Uterus (tissue), 4 donors: ENCODE data around the gene SNRPD3. TPM values are rescaled to one million over a fixed set of nuclear protein-coding genes. Genes with fewer than 3 reads are reported as not detected.

ENCODE experiments used
- DNase-seq, 2 donors: peaks; one replicate each; pipeline ENCODE4 v3.0.0-alpha.2; 2019 to 2020
- H3K27ac ChIP-seq, 2 donors: fragments of 200-600 bp; sonication (generic); 1 replicate in 1 of 2; 2 replicates in 1 of 2; pipeline ENCODE4 v1.5.1; 2016 to 2018
- H3K27me3 ChIP-seq, 2 donors: fragments of 200-600 bp; sonication (generic); one replicate each; pipeline ENCODE4 v1.5.1; 2018 to 2019; ENCODE audit warnings: control low read depth in 1 of 2
- H3K36me3 ChIP-seq, 2 donors: fragments of 200-600 bp; sonication (generic); one replicate each; pipeline ENCODE4 v1.5.1; 2019; ENCODE audit warnings: control low read depth in 1 of 2
- H3K4me1 ChIP-seq, 2 donors: fragments of 200-600 bp; sonication (generic); one replicate each; pipeline ENCODE4 v1.5.1; 2018 to 2019; ENCODE audit warnings: control low read depth in 1 of 2
- H3K4me3 ChIP-seq, 2 donors: fragments of 200-600 bp; sonication (generic); 1 replicate in 1 of 2; 2 replicates in 1 of 2; pipeline ENCODE4 v1.5.1; 2018 to 2019; ENCODE audit warnings: mild to moderate bottlenecking in 1 of 2
- H3K9me3 ChIP-seq, 2 donors: fragments of 200-600 bp; sonication (generic); one replicate each; pipeline ENCODE4 v1.5.1; 2019; ENCODE audit warnings: control low read depth in 1 of 2
- CTCF ChIP-seq, 4 experiments: fragments of 200-600 bp in 2 of 4; fragments of 450-650 bp in 2 of 4; sonication (generic) in 2 of 4; IDR thresholded peaks; one replicate each; pipeline ENCODE4 v1.5.1; 2016 to 2019; ENCODE audit warnings: antibody characterized with exemption in 4 of 4, mild to moderate bottlenecking in 2 of 4, moderate library complexity in 1 of 4
- POLR2A ChIP-seq, 2 donors: fragments of 450-650 bp; IDR thresholded peaks; one replicate each; pipeline ENCODE4 v1.6.1; 2016; ENCODE audit warnings: antibody characterized with exemption in 2 of 2, mild to moderate bottlenecking in 1 of 2, moderate library complexity in 1 of 2
- intact Hi-C: fragments of 100-400 bp; cut with DNase I; formaldehyde crosslinking; loops from one replicate; pipeline ENCODE4 v1.15.1; 2023; ENCODE audit warnings: low total_unique reads
- total RNA-seq, 4 donors: library from RNA; depleted of rRNA in 3 of 4; stranded (reverse); fragments of >200 nt in 3 of 4; gene quantifications; one replicate each; pipeline versions ENCODE4 v1.1.0 to v1.2.4, GENCODE V29; 2014 to 2023
- donor health status: DM: yes; HTN: yes; CAD: no.

The SNRPD3 gene
- total RNA-seq, 4 donors from 2014 or later, result 42.6 to 189 (median 85.1) TPM

DNA sequence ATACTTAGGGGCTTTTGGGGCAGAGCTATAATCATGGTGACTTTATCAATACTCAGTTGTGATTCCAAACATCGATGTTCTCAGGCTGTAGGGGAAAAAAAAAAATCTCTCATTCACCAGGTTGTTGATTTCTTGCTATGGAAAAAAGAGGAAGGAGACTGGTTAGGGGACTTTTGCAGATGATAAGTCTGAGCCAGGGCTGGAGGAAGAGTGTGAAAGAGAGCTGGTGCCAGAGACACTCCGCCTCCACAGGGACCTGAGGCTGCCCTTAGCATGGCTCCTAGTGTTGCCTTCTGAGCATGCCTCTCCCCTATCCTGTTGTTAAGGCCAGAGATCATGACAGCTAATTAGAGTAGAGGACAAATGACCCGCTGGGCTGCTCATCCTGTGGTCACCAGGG is 43.8 kb upstream of the SNRPD3 start:
- no peaks in the 10 kb centered on the region for H3K4me1 ChIP-seq
- no peaks in the 10 kb centered on the region for H3K27me3 ChIP-seq
- no peak for TF ChIP-seq POLR2A (IDR thresholded peaks at IDR 0.05)
- no peak for TF ChIP-seq CTCF (IDR thresholded peaks at IDR 0.05)
- no peaks in the 10 kb centered on the region for H3K9me3 ChIP-seq
- no peak for DNase-seq
- no peaks in the 10 kb centered on the region for H3K36me3 ChIP-seq
- H3K27ac ChIP-seq, result no peak overlapping the region
- no peak overlapping the region for H3K4me3 ChIP-seq
- intact Hi-C loops, result no loop called here

- no peaks in the 10 kb centered on the region for H3K4me1 ChIP-seq
- intact Hi-C loops, result no loop called here
These were observed 42.2 kb upstream of the SNRPD3 start for GRCh38 chr22:24513378-24514240.

GRCh38 chr22:24514241-24515026 is 41.4 kb upstream of the SNRPD3 start:
- TF ChIP-seq POLR2A (IDR thresholded peaks at IDR 0.05), result no peak
- no peak for TF ChIP-seq CTCF (IDR thresholded peaks at IDR 0.05)
- Histone ChIP-seq H3K36me3 (no peaks in the 10 kb centered on the region), H3K27me3 (no peaks in the 10 kb centered on the region), H3K4me1 (no peaks in the 10 kb centered on the region), H3K27ac (no peak overlapping the region), H3K4me3 (no peak overlapping the region), H3K9me3 (no peaks in the 10 kb centered on the region)
- DNase-seq, result no peak
- intact Hi-C loops, result no loop called here

More at GRCh38 chr22:24513378-24514240, 42.2 kb upstream of the SNRPD3 start:
- Histone ChIP-seq H3K36me3 (no peaks in the 10 kb centered on the region), H3K27me3 (no peaks in the 10 kb centered on the region), H3K27ac (no peak overlapping the region), H3K9me3 (no peaks in the 10 kb centered on the region), H3K4me3 (no peak overlapping the region)
- TF ChIP-seq POLR2A (IDR thresholded peaks at IDR 0.05), result no peak
- TF ChIP-seq CTCF (IDR thresholded peaks at IDR 0.05), result no peak
- DNase-seq, result no peak

DNA sequence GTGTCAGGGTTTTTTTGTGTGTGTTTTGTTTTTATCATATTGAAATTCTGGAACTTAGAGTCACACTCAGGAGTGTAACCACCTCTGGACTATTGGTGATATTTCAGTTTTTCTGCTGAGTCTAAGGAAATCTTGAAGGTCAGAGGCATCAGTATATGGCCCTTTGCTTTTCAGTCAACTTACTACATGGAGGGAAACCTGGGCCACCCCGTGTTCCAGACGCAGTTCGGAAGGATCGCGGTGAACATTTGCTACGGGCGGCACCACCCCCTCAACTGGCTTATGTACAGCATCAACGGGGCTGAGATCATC is 40.8 kb upstream of the SNRPD3 start:
- Histone ChIP-seq H3K27ac (no peak overlapping the region), H3K4me3 (no peak overlapping the region), H3K4me1 (no peaks in the 10 kb centered on the region), H3K36me3 (no peaks in the 10 kb centered on the region), H3K27me3 (no peaks in the 10 kb centered on the region), H3K9me3 (no peaks in the 10 kb centered on the region)
- TF ChIP-seq POLR2A (IDR thresholded peaks at IDR 0.05) (no peak), CTCF (IDR thresholded peaks at IDR 0.05) (no peak)
- intact Hi-C loops, result no loop called here
- DNase-seq, result no peak

DNA sequence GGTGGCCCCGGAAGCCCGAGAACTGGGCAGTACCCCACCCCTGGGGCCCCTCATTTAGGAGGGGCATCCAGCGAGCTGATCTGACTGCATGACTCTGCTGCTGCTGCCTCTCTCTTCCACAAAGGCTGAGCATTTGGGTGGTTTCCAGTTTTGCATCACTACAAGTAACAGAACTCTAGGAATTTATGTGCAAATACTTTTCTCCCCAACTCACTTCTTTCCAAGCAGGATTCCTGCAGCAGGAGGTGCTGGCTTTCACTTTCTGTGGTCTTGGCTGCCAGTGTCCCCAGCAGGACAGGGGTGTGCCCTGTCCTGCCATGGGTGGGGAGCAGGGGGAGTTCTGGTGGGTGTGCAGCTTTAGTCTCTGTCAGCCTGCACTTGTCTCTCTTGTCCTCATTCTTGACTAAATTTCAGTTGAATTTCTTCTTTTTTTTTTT is 39.5 kb upstream of the SNRPD3 start:
- no peaks in the 10 kb centered on the region for H3K9me3 ChIP-seq
- TF ChIP-seq POLR2A (IDR thresholded peaks at IDR 0.05) (no peak), CTCF (IDR thresholded peaks at IDR 0.05) (no peak)
- no peak overlapping the region for H3K27ac ChIP-seq
- no peaks in the 10 kb centered on the region for H3K4me1 ChIP-seq
- H3K4me3 ChIP-seq, result no peak overlapping the region
- DNase-seq, result no peak
- H3K27me3 ChIP-seq, result no peaks in the 10 kb centered on the region
- no peaks in the 10 kb centered on the region for H3K36me3 ChIP-seq
- intact Hi-C loops, result no loop called here
